Thymus (tissue), 11 donors: ENCODE measurements around the gene INTS15. TPM values are rescaled to one million over a fixed set of nuclear protein-coding genes. Genes with fewer than 3 reads are reported as not detected.
"Not testable (repeated sequence)": the region's sequence is repeated elsewhere in the genome, so short reads cannot be mapped to it uniquely, and the experiment has no call there.

ENCODE experiments used
- DNase-seq, 9 donors: peaks; one replicate each; pipeline ENCODE4 v3.0.0-alpha.2; 2013; ENCODE audit warnings: low spot score in 9 of 9, low read depth in 6 of 9, missing footprints in 1 of 9
- H3K27ac ChIP-seq, 2 donors: one replicate each; pipeline ENCODE4 v1.5.1; 2013; ENCODE audit warnings: control low read depth in 1 of 2, low read depth in 1 of 2, low read length in 1 of 2, mild to moderate bottlenecking in 1 of 2, moderate library complexity in 1 of 2
- H3K27me3 ChIP-seq, 2 donors: one replicate each; pipeline ENCODE4 v1.5.1; 2013; ENCODE audit warnings: low read length in 1 of 2; ENCODE audit not compliant: control insufficient read depth in 2 of 2, insufficient read depth in 1 of 2
- H3K36me3 ChIP-seq, 2 donors: one replicate each; pipeline ENCODE4 v1.5.1; 2013; ENCODE audit warnings: low read length in 1 of 2, mild to moderate bottlenecking in 1 of 2, moderate library complexity in 1 of 2; ENCODE audit not compliant: control insufficient read depth in 2 of 2, insufficient read depth in 2 of 2
- H3K4me1 ChIP-seq, 2 donors: one replicate each; pipeline ENCODE4 v1.5.1; 2013; ENCODE audit warnings: low read length in 2 of 2; ENCODE audit not compliant: control insufficient read depth in 2 of 2, insufficient read depth in 2 of 2
- H3K4me3 ChIP-seq, 2 donors: one replicate each; pipeline ENCODE4 v1.5.1; 2013; ENCODE audit warnings: low read length in 2 of 2, control low read depth in 1 of 2, mild to moderate bottlenecking in 1 of 2
- H3K9me3 ChIP-seq, 2 donors: one replicate each; pipeline ENCODE4 v1.5.1; 2013; ENCODE audit warnings: low read length in 1 of 2, mild to moderate bottlenecking in 1 of 2; ENCODE audit not compliant: control insufficient read depth in 2 of 2, insufficient read depth in 1 of 2
- WGBS: extraction: QIAGEN DNeasy Blood & Tissue Kit; methylation state at CpG from one replicate; pipeline ENCODE4 v1.1.7; 2013; 5-methylcytosine and 5-hydroxymethylcytosine counted together
- polyA plus RNA-seq: library from polyadenylated mRNA; stranded (reverse); fragments of 200-250 nt; gene quantifications from one replicate; pipeline ENCODE4 v1.2.3, GENCODE V29; 2013
- total RNA-seq: library from RNA; stranded (reverse); fragments of 120-200 nt; gene quantifications from one replicate; pipeline ENCODE4 v1.2.4, GENCODE V29; 2013
- donor health status: healthy.

INTS15 gene
- total and polyA plus RNA-seq, 2 donors = 16.8 to 28.7 TPM

- Histone ChIP-seq H3K27me3 (peaks cover 0 to under 1% of the 10 kb centered on the region in 2 donors), H3K27ac (peak overlapping the region in 1 of 2 donors; percentile 60), H3K36me3 (peaks cover 2 to 14% of the 10 kb centered on the region in 2 donors), H3K4me3 (no peak overlapping the region), H3K9me3 (peaks cover 0 to 15% of the 10 kb centered on the region in 2 donors), H3K4me1 (peaks cover 42 to 51% of the 10 kb centered on the region in 2 donors)
- WGBS = 99% methylated on average over 67 of the region's 67 CpGs
- no peak for DNase-seq
Observed at GRCh38 chr7:6622134-6622710, 32.4 kb downstream of the INTS15 start.

- Histone ChIP-seq H3K36me3 (peaks cover 2 to 14% of the 10 kb centered on the region in 2 donors), H3K27ac (peak overlapping the region; percentile 71 to 90), H3K4me1 (peaks cover 42 to 58% of the 10 kb centered on the region in 2 donors), H3K9me3 (peaks cover 0 to 15% of the 10 kb centered on the region in 2 donors), H3K4me3 (peak overlapping the region in 1 of 2 donors; percentile 23), H3K27me3 (no peaks in the 10 kb centered on the region)
- 56% methylated on average over 15 of the region's 15 CpGs for WGBS
- DNase-seq = peak in 5 of 9 donors; percentile 37 to 78 (median 50)
Observed at GRCh38 chr7:6623589-6624245, 33.9 kb downstream of the INTS15 start.

GRCh38 chr7:6624246-6624611 lies 34.4 kb downstream of the INTS15 start:
- Histone ChIP-seq H3K4me3 (peak overlapping the region in 1 of 2 donors; percentile 23), H3K27ac (peak overlapping the region; percentile 52 to 90), H3K9me3 (peaks cover 0 to 15% of the 10 kb centered on the region in 2 donors), H3K4me1 (peaks cover 42 to 58% of the 10 kb centered on the region in 2 donors), H3K27me3 (no peaks in the 10 kb centered on the region), H3K36me3 (peaks cover 2 to 14% of the 10 kb centered on the region in 2 donors)
- WGBS = 24% methylated on average over 3 of the region's 3 CpGs
- no peak for DNase-seq

GRCh38 chr7:6628045-6628444 lies 38.2 kb downstream of the INTS15 start:
- H3K27ac ChIP-seq = no peak overlapping the region
- no peak overlapping the region for H3K4me3 ChIP-seq
- DNase-seq = no peak
- H3K4me1 ChIP-seq = peaks cover 24 to 31% of the 10 kb centered on the region in 2 donors
- no peaks in the 10 kb centered on the region for H3K27me3 ChIP-seq
- 95% methylated on average over 6 of the region's 6 CpGs for WGBS
- H3K36me3 ChIP-seq = peaks cover 0 to 2% of the 10 kb centered on the region in 2 donors
- no peaks in the 10 kb centered on the region for H3K9me3 ChIP-seq

- H3K27ac ChIP-seq = peak overlapping the region in 1 of 2 donors; percentile 31
- H3K4me3 ChIP-seq = no peak overlapping the region
Observed at GRCh38 chr7:6630007-6630849, 40.4 kb downstream of the INTS15 start.

GRCh38 chr7:6631605-6632004 lies 41.8 kb downstream of the INTS15 start:
- Histone ChIP-seq H3K4me3 (no peak overlapping the region), H3K27me3 (no peaks in the 10 kb centered on the region), H3K27ac (no peak overlapping the region), H3K36me3 (no peaks in the 10 kb centered on the region), H3K4me1 (peaks cover under 1 to 11% of the 10 kb centered on the region in 2 donors), H3K9me3 (no peaks in the 10 kb centered on the region)
- 87% methylated on average over 7 of the region's 7 CpGs for whole genome bisulfite sequencing
- no peak for DNase-seq

More at GRCh38 chr7:6630007-6630849, 40.4 kb downstream of the INTS15 start:
- Histone ChIP-seq H3K4me1 (peaks cover 4 to 9% of the 10 kb centered on the region in 2 donors), H3K36me3 (no peaks in the 10 kb centered on the region), H3K27me3 (no peaks in the 10 kb centered on the region), H3K9me3 (no peaks in the 10 kb centered on the region)
- WGBS = 93% methylated on average over 11 of the region's 11 CpGs
- no peak for DNase-seq

- Histone ChIP-seq H3K9me3 (peaks cover 0 to 6% of the 10 kb centered on the region in 2 donors), H3K27ac (no peak overlapping the region), H3K27me3 (no peaks in the 10 kb centered on the region), H3K36me3 (peaks cover 0 to 4% of the 10 kb centered on the region in 2 donors), H3K4me1 (peaks cover 13 to 18% of the 10 kb centered on the region in 2 donors), H3K4me3 (no peak overlapping the region)
- 96% methylated on average over 8 of the region's 8 CpGs for WGBS
- DNase-seq = no peak
Observed at GRCh38 chr7:6634021-6634420, 44.2 kb downstream of the INTS15 start.

GRCh38 chr7:6634971-6635370 lies 45.1 kb downstream of the INTS15 start:
- peaks cover 13 to 18% of the 10 kb centered on the region in 2 donors for H3K4me1 ChIP-seq
- WGBS = 78% methylated on average over 5 of the region's 5 CpGs
- not testable (repeated sequence) for H3K36me3 ChIP-seq, H3K9me3 ChIP-seq, H3K27me3 ChIP-seq, DNase-seq, H3K4me3 ChIP-seq, H3K27ac ChIP-seq
